Stimulated activated CD8-positive, alpha-beta memory T cell treated with anti-CD3 and anti-CD28 coated beads, Interleukin-2, amount 100 ng/mL, for 1 hour (primary cell): ENCODE results near the gene RANGAP1.
A peak's percentile ranks its signal among the peaks of the same experiment; 100 is the strongest.

Experiments used
- DNase-seq, 2 donors: peaks; one replicate each; pipeline ENCODE4 v3.0.0-alpha.2; 2020; ENCODE audit warnings: low read depth in 2 of 2

The RANGAP1 gene

GRCh38 chr22:41197038-41197972 lies 88.7 kb downstream of the RANGAP1 start:
- DNase-seq = peak; percentile 54 to 66
